ENCODE data around the gene RNASET2.

RNASET2 gene

DNA sequence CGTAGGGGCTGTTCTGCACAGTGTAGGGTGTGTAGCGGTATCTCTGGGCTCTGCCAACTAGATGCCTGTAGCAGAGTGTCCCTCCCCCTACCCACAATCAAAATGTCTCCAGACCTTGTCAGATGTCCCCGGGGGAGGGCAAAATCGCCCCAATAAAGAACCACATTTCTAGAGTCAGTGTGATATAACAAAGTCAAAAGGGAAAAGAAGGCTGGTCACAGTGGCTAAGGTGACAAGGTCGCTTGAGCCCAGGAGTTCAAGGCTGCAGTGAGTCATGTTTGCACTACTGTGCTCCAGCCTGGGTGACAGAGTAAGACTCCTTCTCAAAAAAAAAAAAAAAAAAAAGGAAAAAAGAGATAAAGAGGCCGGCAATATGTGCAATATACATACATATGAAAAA lies 31.1 kb upstream of the RNASET2 start:
- TF ChIP-seq SIN3A (IDR thresholded peaks at IDR 0.05; ENCODE audit: borderline replicate concordance, insufficient read depth, low read length) (no peak), TAF1 (IDR thresholded peaks at IDR 0.05; ENCODE audit: borderline replicate concordance, insufficient read depth, low read length) (no peak), POLR2AphosphoS5 (IDR thresholded peaks at IDR 0.05; ENCODE audit: low read depth, low read length) (no peak), FOXP2 (optimal IDR thresholded peaks at IDR 0.05; ENCODE audit: borderline replicate concordance, extremely low read depth, extremely low read length, insufficient read depth) (no peak)
- TF ChIP-seq, protein P1, sequence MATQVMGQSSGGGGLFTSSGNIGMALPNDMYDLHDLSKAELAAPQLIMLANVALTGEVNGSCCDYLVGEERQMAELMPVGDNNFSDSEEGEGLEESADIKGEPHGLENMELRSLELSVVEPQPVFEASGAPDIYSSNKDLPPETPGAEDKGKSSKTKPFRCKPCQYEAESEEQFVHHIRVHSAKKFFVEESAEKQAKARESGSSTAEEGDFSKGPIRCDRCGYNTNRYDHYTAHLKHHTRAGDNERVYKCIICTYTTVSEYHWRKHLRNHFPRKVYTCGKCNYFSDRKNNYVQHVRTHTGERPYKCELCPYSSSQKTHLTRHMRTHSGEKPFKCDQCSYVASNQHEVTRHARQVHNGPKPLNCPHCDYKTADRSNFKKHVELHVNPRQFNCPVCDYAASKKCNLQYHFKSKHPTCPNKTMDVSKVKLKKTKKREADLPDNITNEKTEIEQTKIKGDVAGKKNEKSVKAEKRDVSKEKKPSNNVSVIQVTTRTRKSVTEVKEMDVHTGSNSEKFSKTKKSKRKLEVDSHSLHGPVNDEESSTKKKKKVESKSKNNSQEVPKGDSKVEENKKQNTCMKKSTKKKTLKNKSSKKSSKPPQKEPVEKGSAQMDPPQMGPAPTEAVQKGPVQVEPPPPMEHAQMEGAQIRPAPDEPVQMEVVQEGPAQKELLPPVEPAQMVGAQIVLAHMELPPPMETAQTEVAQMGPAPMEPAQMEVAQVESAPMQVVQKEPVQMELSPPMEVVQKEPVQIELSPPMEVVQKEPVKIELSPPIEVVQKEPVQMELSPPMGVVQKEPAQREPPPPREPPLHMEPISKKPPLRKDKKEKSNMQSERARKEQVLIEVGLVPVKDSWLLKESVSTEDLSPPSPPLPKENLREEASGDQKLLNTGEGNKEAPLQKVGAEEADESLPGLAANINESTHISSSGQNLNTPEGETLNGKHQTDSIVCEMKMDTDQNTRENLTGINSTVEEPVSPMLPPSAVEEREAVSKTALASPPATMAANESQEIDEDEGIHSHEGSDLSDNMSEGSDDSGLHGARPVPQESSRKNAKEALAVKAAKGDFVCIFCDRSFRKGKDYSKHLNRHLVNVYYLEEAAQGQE (IDR thresholded peaks at IDR 0.05; ENCODE audit: insufficient read depth in 1 of 2, low read depth in 2 of 2, low read length in 2 of 2): no peak

DNA sequence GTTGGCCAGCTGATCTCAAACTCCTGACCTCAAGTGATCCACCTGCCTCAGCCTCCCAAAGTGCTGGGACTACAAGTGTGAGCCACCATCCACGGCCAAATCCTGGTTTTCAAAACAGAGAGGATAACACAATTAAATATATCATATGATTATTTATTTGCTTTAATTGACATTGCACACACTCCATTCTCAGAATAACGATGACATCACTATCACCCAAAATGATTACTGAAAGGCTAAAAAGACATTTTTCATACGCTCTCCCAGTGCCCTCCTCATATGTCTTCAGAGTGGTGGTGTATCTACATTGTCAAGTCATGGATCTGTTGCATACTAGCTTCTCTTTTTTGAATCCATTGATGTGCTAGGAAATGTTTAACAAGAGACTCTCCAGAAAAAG lies 24.4 kb upstream of the RNASET2 start:
- TF ChIP-seq, protein P1 (IDR thresholded peaks at IDR 0.05; ENCODE audit: insufficient read depth in 1 of 2, low read depth in 2 of 2, low read length in 2 of 2): no peak
- no peak for TF ChIP-seq SIN3A (IDR thresholded peaks at IDR 0.05; ENCODE audit: borderline replicate concordance, insufficient read depth, low read length)
- no peak for TF ChIP-seq FOXP2 (optimal IDR thresholded peaks at IDR 0.05; ENCODE audit: borderline replicate concordance, extremely low read depth, extremely low read length, insufficient read depth)
- TF ChIP-seq POLR2AphosphoS5 (IDR thresholded peaks at IDR 0.05; ENCODE audit: low read depth, low read length): no peak
- TF ChIP-seq TAF1 (IDR thresholded peaks at IDR 0.05; ENCODE audit: borderline replicate concordance, insufficient read depth, low read length): no peak

DNA sequence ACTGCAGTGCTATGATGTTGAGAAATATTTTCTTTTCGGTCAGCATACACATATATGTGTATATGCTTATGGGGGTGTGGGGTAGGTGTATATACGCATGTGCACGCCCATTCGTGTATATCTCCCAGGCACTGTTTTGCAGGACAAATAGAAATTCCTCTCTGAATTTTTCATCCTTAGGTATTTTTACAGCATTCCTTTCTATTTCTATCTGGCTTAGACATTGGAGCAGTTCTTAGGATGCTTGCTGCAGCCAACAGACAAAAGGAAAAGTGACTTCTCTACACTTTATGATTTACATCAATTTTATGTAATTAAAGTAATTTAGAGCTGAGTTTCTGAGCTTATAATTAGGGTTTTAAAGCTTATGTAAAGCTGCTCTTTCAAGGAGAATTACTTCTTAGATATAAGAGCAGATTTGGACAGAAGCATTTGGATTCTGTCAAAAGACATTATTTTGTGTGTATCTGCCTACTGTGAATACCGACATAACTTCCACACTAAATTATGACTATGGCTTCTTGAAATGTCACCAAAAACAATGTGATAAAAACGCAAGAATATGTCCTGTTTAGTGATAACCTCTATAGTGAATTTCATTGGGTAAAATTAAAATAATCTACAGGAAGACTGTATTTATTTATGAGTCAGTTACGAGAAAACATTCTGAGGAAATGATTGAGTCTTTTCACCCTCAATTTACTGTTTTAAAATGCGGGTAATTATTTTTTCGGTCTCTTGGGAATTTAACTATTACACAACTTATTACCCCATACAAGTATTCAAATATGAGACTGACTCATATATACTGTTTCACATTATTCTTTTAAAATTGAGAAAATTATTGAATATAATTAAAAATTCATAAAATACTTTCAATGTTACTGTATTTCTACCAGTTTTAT lies 21.5 kb upstream of the RNASET2 start:
- TF ChIP-seq TAF1 (IDR thresholded peaks at IDR 0.05; ENCODE audit: borderline replicate concordance, insufficient read depth, low read length) (no peak), POLR2AphosphoS5 (IDR thresholded peaks at IDR 0.05; ENCODE audit: low read depth, low read length) (no peak), SIN3A (IDR thresholded peaks at IDR 0.05; ENCODE audit: borderline replicate concordance, insufficient read depth, low read length) (no peak), FOXP2 (optimal IDR thresholded peaks at IDR 0.05; ENCODE audit: borderline replicate concordance, extremely low read depth, extremely low read length, insufficient read depth) (no peak)
- TF ChIP-seq, protein P1 (IDR thresholded peaks at IDR 0.05; ENCODE audit: insufficient read depth in 1 of 2, low read depth in 2 of 2, low read length in 2 of 2): no peak

DNA sequence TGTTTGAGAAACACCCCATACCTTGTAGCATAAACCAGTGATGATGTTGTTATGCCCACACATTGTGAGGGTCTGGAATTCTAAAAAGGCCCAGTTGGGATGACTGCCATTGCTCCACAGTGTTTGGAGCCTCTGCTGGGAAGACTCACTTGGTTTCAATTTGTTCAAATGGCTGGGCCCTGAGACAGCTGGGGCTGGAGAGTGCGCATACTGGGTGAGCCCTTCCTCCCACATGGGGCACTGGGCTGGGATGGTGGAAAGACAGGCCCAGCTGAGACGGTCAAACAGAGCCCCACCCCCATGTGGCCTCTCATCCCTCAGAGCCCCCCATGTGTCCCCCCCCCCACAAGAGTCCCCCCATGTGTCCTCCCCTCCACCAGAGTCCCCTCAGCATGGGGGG lies 20.3 kb upstream of the RNASET2 start:
- no peak for TF ChIP-seq SIN3A (IDR thresholded peaks at IDR 0.05; ENCODE audit: borderline replicate concordance, insufficient read depth, low read length)
- no peak for TF ChIP-seq POLR2AphosphoS5 (IDR thresholded peaks at IDR 0.05; ENCODE audit: low read depth, low read length)
- TF ChIP-seq FOXP2 (optimal IDR thresholded peaks at IDR 0.05; ENCODE audit: borderline replicate concordance, extremely low read depth, extremely low read length, insufficient read depth): no peak
- TF ChIP-seq, protein P1 (IDR thresholded peaks at IDR 0.05; ENCODE audit: insufficient read depth in 1 of 2, low read depth in 2 of 2, low read length in 2 of 2): no peak
- TF ChIP-seq TAF1 (IDR thresholded peaks at IDR 0.05; ENCODE audit: borderline replicate concordance, insufficient read depth, low read length): no peak
